HG02763 (cell line): ENCODE results near the gene PNN.

ENCODE experiments used
- ATAC-seq: cut with Tn5 transposase; IDR thresholded peaks from one replicate; pipeline ENCODE4 v1.9.1; 2021; ENCODE audit warnings: mild to moderate bottlenecking, moderate library complexity; ENCODE audit not compliant: unreplicated experiment

The PNN gene

GRCh38 chr14:39228509-39229221, 53.6 kb downstream of the PNN start:
- ATAC-seq: no peak

- no peak for ATAC-seq
Observed at GRCh38 chr14:39229222-39229543, 54.1 kb downstream of the PNN start.

- ATAC-seq: no peak
Observed at GRCh38 chr14:39229601-39230110, 54.6 kb downstream of the PNN start.

- no peak for ATAC-seq
Observed at GRCh38 chr14:39230416-39231035, 55.5 kb downstream of the PNN start.

GRCh38 chr14:39231751-39232553, 56.9 kb downstream of the PNN start:
- ATAC-seq: peak; percentile 69
